Brain pericyte (primary cell): ENCODE data around the gene RABEP2.
A peak's percentile ranks its signal among the peaks of the same experiment; 100 is the strongest.
"Not testable (repeated sequence)": the region's sequence is repeated elsewhere in the genome, so short reads cannot be mapped to it uniquely, and the experiment has no call there.

Source experiments
- DNase-seq: peaks from one replicate; pipeline ENCODE4 v3.0.0-alpha.2; 2012; ENCODE audit warnings: low read depth, low spot score

RABEP2 gene

GRCh38 chr16:28933171-28933570 is 8.1 kb upstream of the RABEP2 start:
- DNase-seq = no peak

GRCh38 chr16:28932339-28933141 is 7.5 kb upstream of the RABEP2 start:
- DNase-seq = no peak

GRCh38 chr16:28931801-28932225 is 6.8 kb upstream of the RABEP2 start, which contains the start of gene CD19:
CD19 (plus strand) TSS chr16:28931971; CDS start chr16:28932001, 30 bp downstream.
- no peak for DNase-seq

GRCh38 chr16:28930652-28931051 is 5.6 kb upstream of the RABEP2 start:
- DNase-seq = no peak

GRCh38 chr16:28930203-28930602 is 5.2 kb upstream of the RABEP2 start:
- DNase-seq = no peak

GRCh38 chr16:28927815-28928214 is 2.8 kb upstream of the RABEP2 start:
- no peak for DNase-seq

GRCh38 chr16:28926284-28926683 is 1.2 kb upstream of the RABEP2 start:
- DNase-seq = not testable (repeated sequence)

GRCh38 chr16:28925386-28926228 is 569 bp upstream of the RABEP2 start:
- DNase-seq = peak; percentile 37

- no peak for DNase-seq
These were observed 658 bp downstream of the RABEP2 start for GRCh38 chr16:28924399-28924761.

GRCh38 chr16:28923652-28924398 is 1.2 kb downstream of the RABEP2 start:
- no peak for DNase-seq

GRCh38 chr16:28923231-28923587 is 1.8 kb downstream of the RABEP2 start:
- no peak for DNase-seq

- no peak for DNase-seq
These were observed 6.3 kb downstream of the RABEP2 start for GRCh38 chr16:28918698-28919097.

GRCh38 chr16:28917095-28917494 is 7.9 kb downstream of the RABEP2 start:
- no peak for DNase-seq

GRCh38 chr16:28915181-28915580 is 9.9 kb downstream of the RABEP2 start:
- no peak for DNase-seq

GRCh38 chr16:28913946-28914724 is 10.9 kb downstream of the RABEP2 start:
- no peak for DNase-seq

GRCh38 chr16:28912558-28912957 is 12.5 kb downstream of the RABEP2 start:
- no peak for DNase-seq

- no peak for DNase-seq
These were observed 14.7 kb downstream of the RABEP2 start for GRCh38 chr16:28910086-28911031.

GRCh38 chr16:28905800-28906372 is 19.2 kb downstream of the RABEP2 start:
- no peak for DNase-seq

GRCh38 chr16:28905229-28905754 is 19.7 kb downstream of the RABEP2 start:
- no peak for DNase-seq

- DNase-seq = no peak
These were observed 20.2 kb downstream of the RABEP2 start for GRCh38 chr16:28904828-28905227.
